Right atrium auricular region (tissue), 2 donors: Measurements from ENCODE around the gene URB1. TPM values are rescaled to one million over a fixed set of nuclear protein-coding genes. Genes with fewer than 3 reads are reported as not detected.
"Not testable (repeated sequence)": the region's sequence is repeated elsewhere in the genome, so short reads cannot be mapped to it uniquely, and the experiment has no call there.

Experiments
- DNase-seq: peaks from one replicate; pipeline ENCODE4 v3.0.0-alpha.2; 2019; ENCODE audit warnings: low spot score
- H3K27ac ChIP-seq, 2 donors: fragments of 200-600 bp; sonication (generic); 1 replicate in 1 of 2; 2 replicates in 1 of 2; pipeline ENCODE4 v1.5.1; 2016 to 2019
- H3K27me3 ChIP-seq, 2 donors: fragments of 200-600 bp; sonication (generic); one replicate each; pipeline versions ENCODE4 v1.5.1 to v1.6.0; 2017 to 2019
- H3K36me3 ChIP-seq: fragments of 200-600 bp; sonication (generic); one replicate; pipeline ENCODE4 v1.5.1; 2016
- H3K4me1 ChIP-seq, 2 donors: fragments of 200-600 bp; sonication (generic); one replicate each; pipeline versions ENCODE4 v1.5.1 to v1.6.0; 2017 to 2019
- H3K4me3 ChIP-seq, 2 donors: fragments of 200-600 bp; sonication (generic); 1 replicate in 1 of 2; 2 replicates in 1 of 2; pipeline ENCODE4 v1.5.1; 2017 to 2019; ENCODE audit warnings: mild to moderate bottlenecking in 1 of 2, moderate library complexity in 1 of 2
- H3K9me3 ChIP-seq, 2 donors: fragments of 200-600 bp; sonication (generic); one replicate each; pipeline ENCODE4 v1.5.1; 2019
- CTCF ChIP-seq, 2 donors: fragments of 200-600 bp; sonication (generic); IDR thresholded peaks; one replicate each; pipeline ENCODE4 v1.5.1; 2019; ENCODE audit warnings: antibody characterized with exemption in 2 of 2
- total RNA-seq, 2 donors: library from RNA; depleted of rRNA; stranded (reverse); fragments of >200 nt; gene quantifications; one replicate each; pipeline ENCODE4 v1.1.0, GENCODE V29; 2016

The URB1 gene
- total RNA-seq, 2 donors from 2014 or later: 8.6 to 12.2 TPM

GRCh38 chr21:32410291-32410690 lies 17.5 kb upstream of the URB1 start:
- no peak for TF ChIP-seq CTCF (IDR thresholded peaks at IDR 0.05)
- Histone ChIP-seq H3K36me3 (no peaks in the 10 kb centered on the region), H3K4me3 (no peak overlapping the region), H3K27ac (peak overlapping the region; percentile 99), H3K4me1 (peaks cover 5 to 40% of the 10 kb centered on the region in 2 donors), H3K9me3 (no peaks in the 10 kb centered on the region), H3K27me3 (no peaks in the 10 kb centered on the region)
- DNase-seq: no peak

- Histone ChIP-seq H3K27me3 (no peaks in the 10 kb centered on the region), H3K36me3 (no peaks in the 10 kb centered on the region), H3K4me3 (no peak overlapping the region), H3K27ac (peak overlapping the region; percentile 8 to 33), H3K4me1 (peaks cover 5 to 23% of the 10 kb centered on the region in 2 donors), H3K9me3 (no peaks in the 10 kb centered on the region)
- TF ChIP-seq CTCF (IDR thresholded peaks at IDR 0.05): no peak
- DNase-seq: no peak
These were observed 13.6 kb upstream of the URB1 start for GRCh38 chr21:32406405-32406804.

GRCh38 chr21:32403201-32403777 lies 10.5 kb upstream of the URB1 start:
- peak; percentile 55 to 83 for TF ChIP-seq CTCF (IDR thresholded peaks at IDR 0.05)
- H3K4me3 ChIP-seq: no peak overlapping the region
- DNase-seq: no peak
- H3K27ac ChIP-seq: peak overlapping the region in 1 of 2 donors; percentile 28
- H3K4me1 ChIP-seq: peaks cover 0 to 7% of the 10 kb centered on the region in 2 donors
- no peaks in the 10 kb centered on the region for H3K9me3 ChIP-seq
- H3K27me3 ChIP-seq: no peaks in the 10 kb centered on the region
- no peaks in the 10 kb centered on the region for H3K36me3 ChIP-seq

GRCh38 chr21:32393677-32394001 lies 827 bp upstream of the URB1 start:
- TF ChIP-seq CTCF (IDR thresholded peaks at IDR 0.05): no peak
- Histone ChIP-seq H3K4me3 (peak overlapping the region; percentile 81), H3K36me3 (no peaks in the 10 kb centered on the region), H3K27me3 (no peaks in the 10 kb centered on the region), H3K4me1 (peaks cover 0 to 20% of the 10 kb centered on the region in 2 donors), H3K9me3 (no peaks in the 10 kb centered on the region), H3K27ac (peak overlapping the region; percentile 88)
- DNase-seq: no peak

GRCh38 chr21:32392299-32392879 lies 423 bp downstream of the URB1 start:
- H3K4me1 ChIP-seq: peaks cover 0 to 20% of the 10 kb centered on the region in 2 donors
- H3K27me3 ChIP-seq: no peaks in the 10 kb centered on the region
- no peaks in the 10 kb centered on the region for H3K9me3 ChIP-seq
- H3K36me3 ChIP-seq: no peaks in the 10 kb centered on the region
- H3K4me3 ChIP-seq: peak overlapping the region; percentile 81
- DNase-seq: no peak
- H3K27ac ChIP-seq: peak overlapping the region in 1 of 2 donors; percentile 88
- TF ChIP-seq CTCF (IDR thresholded peaks at IDR 0.05): no peak

GRCh38 chr21:32391755-32392154 lies 1.1 kb downstream of the URB1 start:
- no peak for TF ChIP-seq CTCF (IDR thresholded peaks at IDR 0.05)
- H3K4me1 ChIP-seq: peaks cover 0 to 24% of the 10 kb centered on the region in 2 donors
- H3K36me3 ChIP-seq: no peaks in the 10 kb centered on the region
- H3K4me3 ChIP-seq: peak overlapping the region; percentile 81
- no peaks in the 10 kb centered on the region for H3K9me3 ChIP-seq
- no peaks in the 10 kb centered on the region for H3K27me3 ChIP-seq
- no peak for DNase-seq
- H3K27ac ChIP-seq: no peak overlapping the region

GRCh38 chr21:32390537-32391224 lies 2.1 kb downstream of the URB1 start:
- not testable (repeated sequence) for DNase-seq, H3K4me3 ChIP-seq, H3K27ac ChIP-seq, H3K27me3 ChIP-seq, H3K36me3 ChIP-seq, H3K9me3 ChIP-seq
- H3K4me1 ChIP-seq: peaks cover 0 to 31% of the 10 kb centered on the region in 2 donors
